GM15510 (cell line): ENCODE data around the gene CCDC117.

Experiments used
- POLR2A ChIP-seq: IDR thresholded peaks from 3 replicates; pipeline ENCODE4 v1.6.1; 2011; ENCODE audit warnings: borderline replicate concordance; ENCODE audit not compliant: insufficient read length; ENCODE audit errors: extremely low read depth

Gene CCDC117

DNA sequence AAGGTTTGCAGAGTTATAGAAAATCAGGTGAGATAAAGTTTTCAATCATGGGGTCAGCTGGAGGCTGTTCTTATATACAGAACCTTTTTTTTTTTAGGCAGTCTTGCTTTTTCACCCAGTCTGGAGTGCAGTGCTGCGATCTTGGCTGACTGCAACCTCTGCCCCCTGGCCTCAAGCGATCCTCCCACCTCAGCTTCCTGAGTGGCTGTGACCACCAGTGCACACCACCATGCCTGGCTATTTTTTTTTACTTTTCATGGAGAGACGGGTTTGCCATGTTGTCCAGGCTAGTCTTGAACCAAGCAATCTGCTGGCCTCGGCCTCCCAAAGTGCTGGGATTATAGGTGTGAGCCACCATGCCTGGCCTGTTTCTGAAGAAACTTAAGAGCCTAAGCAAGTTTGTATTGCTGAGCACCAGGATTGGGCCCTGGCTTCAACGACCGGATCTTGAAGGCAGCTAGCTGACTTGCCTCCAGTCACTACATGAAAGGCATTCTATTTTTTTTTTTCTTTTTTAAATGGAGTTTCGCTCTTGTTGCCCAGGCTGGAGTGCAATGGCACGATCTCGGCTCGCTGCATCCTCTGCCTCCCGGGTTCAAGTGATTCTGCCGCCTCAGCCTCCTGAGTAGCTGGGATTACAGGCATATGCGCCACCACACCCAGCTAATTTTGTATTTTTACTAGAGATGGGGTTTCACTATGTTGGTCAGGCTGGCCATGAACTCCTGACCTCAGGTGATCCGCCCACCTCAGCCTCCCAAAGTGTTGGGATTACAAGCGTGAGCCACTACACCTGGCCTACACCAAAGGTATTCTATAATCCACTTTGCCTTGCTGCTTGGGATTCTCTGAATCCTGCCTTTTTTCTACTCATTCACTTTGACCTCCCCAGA is 20.2 kb downstream of the CCDC117 start:
- peak; percentile 12 for TF ChIP-seq POLR2A

- no peak for TF ChIP-seq POLR2A
Measured at GRCh38 chr22:28793976-28794584, 21.6 kb downstream of the CCDC117 start.

DNA sequence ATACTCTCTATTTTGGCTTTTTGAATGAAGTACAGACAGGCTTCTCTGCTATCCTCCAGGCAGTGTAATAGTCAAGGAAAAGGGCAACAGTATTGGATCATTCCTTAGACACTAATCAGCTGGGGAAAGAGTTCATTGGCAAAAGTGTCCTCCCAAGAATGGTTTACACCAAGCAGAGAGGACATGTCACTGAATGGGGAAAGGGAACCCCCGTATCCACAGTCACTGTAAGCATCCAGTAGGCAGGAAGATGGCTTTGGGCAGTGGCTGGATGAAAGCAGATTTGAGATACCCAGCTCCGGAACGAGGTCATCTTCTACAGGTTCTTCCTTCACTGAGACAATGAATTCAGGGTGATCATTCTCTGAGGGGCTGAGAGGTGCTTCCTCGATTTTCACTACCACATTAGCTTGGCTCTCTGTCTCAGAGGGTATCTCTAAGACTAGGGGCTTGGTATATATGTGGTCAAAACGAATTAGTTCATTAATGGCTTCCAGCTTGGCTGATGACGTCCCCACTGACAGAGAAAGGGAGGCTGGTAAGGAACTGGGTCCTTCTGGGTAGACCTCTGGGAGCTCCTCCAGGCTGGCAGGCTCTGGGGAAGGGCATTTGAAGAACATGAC is 22.7 kb downstream of the CCDC117 start:
- no peak for TF ChIP-seq POLR2A

- no peak for TF ChIP-seq POLR2A
Measured at GRCh38 chr22:28795932-28796856, 23.7 kb downstream of the CCDC117 start.

DNA sequence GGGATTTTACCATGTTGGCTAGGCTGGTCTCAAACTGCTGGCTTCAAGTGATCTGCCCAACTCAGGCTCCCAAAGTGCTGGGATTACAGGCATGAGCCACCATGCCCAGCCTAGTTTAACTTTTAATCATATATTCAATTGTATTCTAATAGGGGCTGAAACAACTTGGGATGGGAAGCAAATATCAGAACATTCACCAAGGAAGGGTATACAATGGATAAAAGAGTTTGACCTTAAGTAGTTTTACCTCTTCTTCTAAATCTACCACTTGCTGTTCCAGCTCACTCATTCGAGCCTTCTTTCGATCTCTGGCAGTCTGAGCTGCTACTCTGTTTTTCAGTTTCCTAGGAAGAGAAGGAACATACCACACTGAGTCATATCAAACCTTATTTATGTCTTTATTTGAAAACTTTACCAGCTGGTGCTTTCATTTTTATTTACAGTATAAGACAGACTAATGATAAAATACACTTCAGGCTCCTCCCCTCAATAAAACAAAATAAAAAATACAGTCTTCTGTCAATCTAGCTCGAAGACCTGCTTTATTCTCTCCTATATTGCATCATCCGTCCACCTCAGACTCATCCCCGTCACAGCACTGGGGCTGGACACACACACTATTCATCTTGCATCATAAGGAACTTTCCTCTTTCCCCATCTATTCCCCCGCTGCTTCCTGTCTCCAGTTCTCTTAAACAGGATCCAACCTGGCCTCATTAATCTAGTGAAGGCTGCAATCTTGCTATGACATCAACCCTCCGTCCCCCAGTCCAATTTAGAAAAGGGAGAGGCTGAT is 26.5 kb downstream of the CCDC117 start:
- TF ChIP-seq POLR2A: peak; percentile 7

GRCh38 chr22:28799606-28800307 is 27.3 kb downstream of the CCDC117 start:
- TF ChIP-seq POLR2A: no peak

GRCh38 chr22:28800308-28801041 is 28.0 kb downstream of the CCDC117 start, which contains the start of gene XBP1:
Gene XBP1 (minus strand): TSS chr22:28800569.
- TF ChIP-seq POLR2A: peak; percentile 98

GRCh38 chr22:28801845-28802594 is 29.5 kb downstream of the CCDC117 start:
- TF ChIP-seq POLR2A: no peak

DNA sequence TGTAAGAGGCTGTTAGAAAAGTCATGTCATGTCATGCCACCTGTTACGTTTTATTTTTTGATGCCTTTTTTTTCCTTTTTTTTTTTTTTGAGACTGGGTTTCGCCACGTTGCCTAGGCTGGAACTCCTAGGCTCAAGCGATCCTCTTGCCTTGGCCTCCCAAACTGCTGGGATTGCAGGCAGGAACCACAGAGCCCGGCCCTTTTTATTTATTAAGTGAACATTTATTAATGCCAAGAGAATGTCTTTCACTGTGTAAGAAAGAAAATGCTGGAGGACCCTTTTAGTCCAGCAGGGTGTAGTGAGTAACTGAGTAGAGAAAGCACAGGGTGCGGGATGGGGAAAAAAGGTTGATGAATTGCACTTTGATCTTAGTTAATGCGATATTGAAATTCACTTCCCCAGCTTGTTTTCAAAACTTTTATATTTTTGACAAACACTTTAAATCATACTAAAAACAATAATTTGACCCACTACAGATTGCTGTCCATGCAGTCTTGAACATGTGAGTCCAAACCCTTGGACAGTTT is 30.2 kb downstream of the CCDC117 start:
- TF ChIP-seq POLR2A: no peak

GRCh38 chr22:28808716-28809355 is 36.3 kb downstream of the CCDC117 start:
- TF ChIP-seq POLR2A: no peak
